CD4-positive, alpha-beta T cell treated with Interleukin-10 for 1 hour (primary cell): ENCODE measurements around the gene SCML1.

Source experiments
- DNase-seq: peaks from one replicate; pipeline ENCODE4 v3.0.0-alpha.2; 2020

Gene SCML1

DNA sequence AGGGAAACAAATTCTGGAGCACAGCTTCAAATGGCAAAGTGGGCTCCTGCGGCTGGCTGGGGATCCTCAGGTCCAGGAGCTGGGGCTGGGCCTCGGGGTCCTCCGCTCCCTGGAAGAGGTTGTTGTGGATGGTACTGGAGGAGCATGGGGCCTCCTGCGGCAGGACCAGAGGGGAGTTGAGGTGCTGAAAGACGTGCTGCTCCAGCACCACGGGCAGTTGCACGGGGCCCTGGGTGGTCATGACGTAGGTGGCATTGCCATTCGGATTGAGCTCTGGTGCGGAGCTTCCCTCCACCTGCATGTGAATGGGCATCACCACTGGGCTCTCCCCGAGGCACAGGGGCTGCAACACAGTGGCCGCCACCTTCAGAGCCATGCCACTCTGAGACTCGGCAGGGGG lies 64.1 kb downstream of the SCML1 start:
- DNase-seq, result no peak

- DNase-seq, result no peak
Measured at GRCh38 chrX:17802756-17803155, 65.5 kb downstream of the SCML1 start.

DNA sequence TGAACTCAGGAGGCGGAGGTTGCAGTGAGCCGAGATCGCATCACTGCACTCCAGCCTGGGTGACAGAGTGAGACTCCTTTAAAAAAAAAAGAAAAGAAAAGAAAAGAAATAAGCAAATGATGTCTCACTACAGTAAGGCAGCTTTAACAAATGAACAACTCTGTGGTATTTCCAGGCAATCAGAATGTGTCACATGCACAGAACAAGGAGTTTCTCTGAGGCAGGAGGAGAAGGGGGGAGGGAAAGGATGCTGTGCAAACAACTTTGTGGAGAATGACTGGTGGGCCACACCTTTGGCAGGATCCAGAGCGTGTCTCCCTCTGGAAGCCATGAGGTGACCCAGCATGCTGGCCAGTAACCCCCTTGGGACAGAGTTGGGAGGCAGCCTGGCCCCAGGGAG lies 66.2 kb downstream of the SCML1 start:
- DNase-seq, result no peak
